SK-N-SH treated with all-trans-retinoic acid at 6 μM for 48 hours (cell line): Measurements from ENCODE around the gene ASB18.

ENCODE experiments used
- CREB5 ChIP-seq: fragments of 250-450 bp; sonication (Bioruptor Pico); IDR thresholded peaks from 2 replicates; pipeline ENCODE4 v1.5.1; 2020; ENCODE audit warnings: low read depth, mild to moderate bottlenecking, moderate library complexity
- CSDC2 ChIP-seq: fragments of 250-450 bp; sonication (Bioruptor Pico); IDR thresholded peaks from 2 replicates; pipeline ENCODE4 v1.5.0; 2020; ENCODE audit warnings: mild to moderate bottlenecking, moderate library complexity
- CSRNP3 ChIP-seq: fragments of 250-450 bp; sonication (Bioruptor Pico); IDR thresholded peaks from 2 replicates; pipeline ENCODE4 v1.5.1; 2021; ENCODE audit warnings: mild to moderate bottlenecking, moderate library complexity
- PATZ1 ChIP-seq: fragments of 250-450 bp; sonication (Bioruptor Pico); IDR thresholded peaks from 2 replicates; pipeline ENCODE4 v1.8.0; 2020; ENCODE audit warnings: mild to moderate bottlenecking, moderate library complexity, borderline replicate concordance
- POU6F1 ChIP-seq: fragments of 250-450 bp; sonication (Bioruptor Pico); IDR thresholded peaks from 2 replicates; pipeline ENCODE4 v1.8.0; 2021; ENCODE audit warnings: low read depth, mild to moderate bottlenecking, moderate library complexity, borderline replicate concordance
- RARB ChIP-seq: fragments of 250-450 bp; sonication (Bioruptor Pico); IDR thresholded peaks from 2 replicates; pipeline ENCODE4 v1.8.0; 2021; ENCODE audit warnings: mild to moderate bottlenecking, moderate library complexity
- SNAI2 ChIP-seq: fragments of 250-450 bp; sonication (Bioruptor Pico); IDR thresholded peaks from 2 replicates; pipeline ENCODE4 v1.5.0; 2020; ENCODE audit warnings: mild to moderate bottlenecking, moderate library complexity
- TSHZ2 ChIP-seq: fragments of 250-450 bp; sonication (Bioruptor Pico); IDR thresholded peaks from 2 replicates; pipeline ENCODE4 v1.5.0; 2020; ENCODE audit warnings: mild to moderate bottlenecking, moderate library complexity
- ZC3H10 ChIP-seq: fragments of 250-450 bp; sonication (Bioruptor Pico); IDR thresholded peaks from 2 replicates; pipeline ENCODE4 v1.5.1; 2021; ENCODE audit warnings: mild to moderate bottlenecking, moderate library complexity
- ZFP3 ChIP-seq: fragments of 250-450 bp; sonication (Bioruptor Pico); IDR thresholded peaks from 2 replicates; pipeline ENCODE4 v1.5.0; 2020; ENCODE audit warnings: mild to moderate bottlenecking, moderate library complexity
- ZFP30 ChIP-seq: fragments of 450-650 bp; formaldehyde crosslinking; IDR thresholded peaks from 2 replicates; pipeline ENCODE4 v1.5.0; 2022; ENCODE audit warnings: mild to moderate bottlenecking, moderate library complexity
- ZNF565 ChIP-seq: fragments of 450-650 bp; formaldehyde crosslinking; conservative IDR thresholded peaks from 2 replicates; pipeline ENCODE4 v1.5.0; 2020; ENCODE audit warnings: low read depth, mild to moderate bottlenecking, moderate library complexity
- ZNF70 ChIP-seq: fragments of 450-650 bp; formaldehyde crosslinking; IDR thresholded peaks from 2 replicates; pipeline ENCODE4 v1.5.0; 2020; ENCODE audit warnings: mild to moderate bottlenecking, moderate library complexity
- ZNF8 ChIP-seq: fragments of 450-650 bp; formaldehyde crosslinking; IDR thresholded peaks from 2 replicates; pipeline ENCODE4 v1.5.0; 2020; ENCODE audit warnings: mild to moderate bottlenecking, moderate library complexity

GRCh38 chr2:236293241-236293810, 29.1 kb upstream of the ASB18 start:
- no peak for TF ChIP-seq PATZ1
- TF ChIP-seq POU6F1 (CRISPR knock-in tag), result no peak
- TF ChIP-seq ZNF70 (CRISPR knock-in tag), result no peak
- TF ChIP-seq RARB (CRISPR knock-in tag), result no peak
- no peak for TF ChIP-seq ZNF565 (CRISPR knock-in tag)
- no peak for TF ChIP-seq ZFP30 (CRISPR knock-in tag)
- TF ChIP-seq SNAI2 (CRISPR knock-in tag), result no peak
- TF ChIP-seq ZC3H10 (CRISPR knock-in tag), result no peak
- no peak for TF ChIP-seq TSHZ2 (CRISPR knock-in tag)
- TF ChIP-seq ZNF8, result no peak
- no peak for TF ChIP-seq CSRNP3 (CRISPR knock-in tag)
- TF ChIP-seq CREB5, result no peak
- no peak for TF ChIP-seq ZFP3 (CRISPR knock-in tag)
- TF ChIP-seq CSDC2, result no peak
